ENCODE results near the gene ZFP92.

ZFP92 gene

DNA sequence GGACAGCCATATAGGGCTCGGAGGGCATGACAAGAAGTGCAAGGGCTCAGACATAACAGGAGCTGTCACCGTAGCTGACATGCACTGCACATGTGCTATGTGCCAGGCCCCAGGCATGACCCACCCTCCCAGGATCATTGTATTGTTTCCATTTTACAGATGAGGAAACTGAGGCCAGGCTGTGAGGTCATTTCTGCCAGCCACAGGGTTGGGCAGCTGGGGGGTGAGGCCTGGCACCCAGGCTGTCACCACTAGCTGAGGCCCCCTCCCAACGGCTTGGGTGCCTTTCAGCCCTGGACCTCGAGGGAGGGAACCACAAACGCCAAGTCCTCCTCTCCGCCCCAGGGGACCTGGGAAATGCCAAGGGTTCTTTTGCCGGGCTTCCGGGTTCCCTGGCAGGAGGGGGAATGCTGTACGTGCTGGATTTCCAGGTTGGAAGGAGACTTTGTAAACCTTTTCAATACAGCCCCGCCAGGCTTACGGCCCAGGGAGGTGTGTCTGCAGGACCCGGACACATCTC is 21.9 kb downstream of the ZFP92 start:
- TF ChIP-seq, protein P1, sequence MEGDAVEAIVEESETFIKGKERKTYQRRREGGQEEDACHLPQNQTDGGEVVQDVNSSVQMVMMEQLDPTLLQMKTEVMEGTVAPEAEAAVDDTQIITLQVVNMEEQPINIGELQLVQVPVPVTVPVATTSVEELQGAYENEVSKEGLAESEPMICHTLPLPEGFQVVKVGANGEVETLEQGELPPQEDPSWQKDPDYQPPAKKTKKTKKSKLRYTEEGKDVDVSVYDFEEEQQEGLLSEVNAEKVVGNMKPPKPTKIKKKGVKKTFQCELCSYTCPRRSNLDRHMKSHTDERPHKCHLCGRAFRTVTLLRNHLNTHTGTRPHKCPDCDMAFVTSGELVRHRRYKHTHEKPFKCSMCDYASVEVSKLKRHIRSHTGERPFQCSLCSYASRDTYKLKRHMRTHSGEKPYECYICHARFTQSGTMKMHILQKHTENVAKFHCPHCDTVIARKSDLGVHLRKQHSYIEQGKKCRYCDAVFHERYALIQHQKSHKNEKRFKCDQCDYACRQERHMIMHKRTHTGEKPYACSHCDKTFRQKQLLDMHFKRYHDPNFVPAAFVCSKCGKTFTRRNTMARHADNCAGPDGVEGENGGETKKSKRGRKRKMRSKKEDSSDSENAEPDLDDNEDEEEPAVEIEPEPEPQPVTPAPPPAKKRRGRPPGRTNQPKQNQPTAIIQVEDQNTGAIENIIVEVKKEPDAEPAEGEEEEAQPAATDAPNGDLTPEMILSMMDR (IDR thresholded peaks at IDR 0.05; ENCODE audit: borderline replicate concordance, insufficient read depth, low read depth, low read length) = no peak
- H3K4me3 ChIP-seq (ENCODE audit: low read depth, low read length) = no peak overlapping the region

DNA sequence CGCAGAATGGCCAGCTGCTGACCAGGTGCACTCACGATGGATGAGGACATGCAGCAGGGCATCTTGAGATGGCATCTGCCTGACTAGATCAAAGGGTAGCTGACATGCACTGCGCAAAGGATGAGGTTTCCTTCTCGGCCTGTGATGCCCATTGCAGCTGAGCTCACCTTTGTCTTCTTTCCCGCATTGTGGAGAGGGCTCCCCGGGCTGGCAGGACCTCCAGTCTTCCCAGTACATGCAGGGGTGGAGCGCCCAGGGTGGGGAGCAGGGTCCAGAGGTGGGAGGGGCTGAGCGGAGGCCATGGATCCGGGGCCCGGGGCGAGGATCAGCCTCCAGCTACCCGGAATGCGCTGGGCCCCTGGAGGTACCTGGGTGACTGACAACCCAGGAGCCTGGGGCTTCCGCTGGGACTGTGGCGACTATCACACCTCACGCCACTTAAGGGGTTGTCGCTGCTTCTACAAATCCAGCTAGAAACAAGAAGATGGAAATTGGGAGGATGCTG is 22.6 kb downstream of the ZFP92 start:
- TF ChIP-seq, protein P1 (IDR thresholded peaks at IDR 0.05; ENCODE audit: borderline replicate concordance, insufficient read depth, low read depth, low read length) = no peak
- no peak overlapping the region for H3K4me3 ChIP-seq (ENCODE audit: low read depth, low read length)

DNA sequence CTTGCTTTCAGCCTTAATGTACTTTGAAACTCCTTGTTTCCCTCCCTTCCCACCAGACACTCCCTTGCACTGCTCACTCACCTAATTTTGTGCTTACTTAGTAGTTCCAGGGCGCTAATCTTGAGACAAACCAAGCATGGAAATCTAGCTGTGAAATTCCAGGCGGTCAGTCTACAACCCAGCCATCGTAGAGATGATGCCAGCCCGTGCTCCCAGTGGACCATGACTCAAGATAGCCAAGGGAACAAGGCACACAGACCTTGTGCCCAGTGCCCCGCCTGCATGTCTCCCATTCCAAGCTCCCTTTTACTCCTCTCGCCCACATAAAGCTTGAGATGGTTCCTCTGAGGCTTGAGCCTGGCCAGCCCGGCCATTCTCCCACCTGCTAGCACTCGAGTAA is 23.5 kb downstream of the ZFP92 start:
- TF ChIP-seq, protein P1 (IDR thresholded peaks at IDR 0.05; ENCODE audit: borderline replicate concordance, insufficient read depth, low read depth, low read length) = no peak

DNA sequence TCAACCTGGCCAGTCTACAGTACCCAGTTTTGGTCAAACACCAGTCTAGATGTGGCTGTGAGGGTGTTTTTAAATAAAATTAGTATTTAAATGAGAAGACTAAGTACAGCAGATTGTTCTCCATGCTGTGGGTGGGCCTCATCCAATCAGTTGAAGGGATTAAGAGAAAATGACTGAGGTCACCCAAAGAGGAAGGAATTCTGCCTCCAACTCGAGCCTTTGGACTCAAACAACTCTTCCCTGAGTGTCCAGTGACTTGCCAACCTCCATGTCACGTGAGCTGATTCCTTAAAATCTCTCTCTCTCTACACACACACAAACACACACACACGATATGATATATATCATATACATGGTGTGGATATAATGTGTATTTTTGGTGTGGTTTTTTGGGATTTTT is 24.6 kb downstream of the ZFP92 start:
- no peak overlapping the region for H3K4me3 ChIP-seq (ENCODE audit: low read depth, low read length)
- TF ChIP-seq, protein P1 (IDR thresholded peaks at IDR 0.05; ENCODE audit: borderline replicate concordance, insufficient read depth, low read depth, low read length) = no peak

More for the DNA sequence above, 23.5 kb downstream of the ZFP92 start:
- no peak overlapping the region for H3K4me3 ChIP-seq (ENCODE audit: low read depth, low read length)

DNA sequence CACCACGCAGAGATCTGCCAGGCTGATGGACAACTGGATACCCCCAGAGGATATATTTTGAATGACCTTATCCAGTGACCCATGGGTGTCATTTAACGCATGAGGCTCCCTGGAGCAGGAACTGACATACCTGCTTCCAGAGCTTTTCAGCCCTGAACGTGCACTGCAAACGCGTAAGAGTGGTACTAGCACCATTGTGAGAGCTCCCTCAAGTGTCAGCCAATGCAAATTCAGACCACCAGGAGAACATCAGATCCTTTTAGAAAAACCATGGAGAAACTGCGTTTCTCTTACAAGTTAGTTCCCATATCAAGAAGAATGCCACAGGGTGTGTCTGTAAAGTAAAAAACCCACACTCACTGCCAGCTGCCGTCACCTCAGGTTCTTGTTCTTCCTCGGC is 27.3 kb downstream of the ZFP92 start:
- TF ChIP-seq, protein P1 (IDR thresholded peaks at IDR 0.05; ENCODE audit: borderline replicate concordance, insufficient read depth, low read depth, low read length) = no peak
- no peak overlapping the region for H3K4me3 ChIP-seq (ENCODE audit: low read depth, low read length)

DNA sequence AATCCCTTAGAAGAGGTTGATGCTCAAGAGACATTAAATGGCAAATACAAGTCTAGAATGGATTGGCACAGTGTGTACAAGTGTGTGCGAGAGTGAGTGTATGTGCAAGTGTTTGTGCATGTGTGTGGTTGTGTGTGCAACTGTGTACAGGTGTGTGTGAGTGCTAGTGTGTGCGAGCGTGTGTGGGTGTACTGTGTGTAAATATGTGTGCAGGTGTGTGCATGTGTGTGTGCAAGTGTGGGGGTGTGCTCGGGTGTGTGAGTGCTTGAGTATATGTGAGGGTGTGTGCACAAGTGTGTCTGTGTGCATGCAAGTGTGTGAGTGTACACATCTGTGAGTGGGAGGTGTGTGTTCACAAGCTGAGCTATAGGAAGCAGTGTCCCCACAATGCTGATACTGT is 28.7 kb downstream of the ZFP92 start:
- TF ChIP-seq, protein P1 (IDR thresholded peaks at IDR 0.05; ENCODE audit: borderline replicate concordance, insufficient read depth, low read depth, low read length) = no peak

DNA sequence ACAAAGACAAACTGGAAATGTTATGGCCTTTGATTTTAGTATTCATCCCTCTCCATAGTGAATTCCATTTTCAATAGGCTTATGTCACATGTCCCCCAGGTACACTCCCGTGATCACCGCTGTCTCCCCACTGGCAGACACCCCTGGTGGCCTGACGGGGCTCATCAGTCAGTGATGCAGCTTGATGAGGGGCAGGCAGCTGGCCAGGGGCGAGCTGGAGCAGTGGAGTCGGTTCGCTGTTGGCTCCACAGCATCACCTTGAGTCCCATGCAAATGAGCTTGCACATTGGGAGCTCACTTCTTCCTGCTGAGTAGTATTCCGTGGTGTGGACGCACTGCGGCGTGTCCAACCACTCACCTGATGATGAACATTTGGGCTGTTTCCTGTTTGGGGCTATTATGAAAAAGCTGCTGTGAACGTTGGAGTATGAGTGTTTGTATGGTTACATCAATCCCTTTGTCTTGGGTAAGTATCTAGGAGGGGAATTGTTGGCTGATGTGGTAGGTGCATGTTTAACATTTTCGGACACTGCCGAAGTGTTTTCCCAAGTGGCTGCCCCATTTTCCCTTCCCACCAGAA is 29.4 kb downstream of the ZFP92 start:
- no peak overlapping the region for H3K4me3 ChIP-seq (ENCODE audit: low read depth, low read length)
- TF ChIP-seq, protein P1 (IDR thresholded peaks at IDR 0.05; ENCODE audit: borderline replicate concordance, insufficient read depth, low read depth, low read length) = no peak

More for the DNA sequence above, 28.7 kb downstream of the ZFP92 start:
- no peak overlapping the region for H3K4me3 ChIP-seq (ENCODE audit: low read depth, low read length)
